Mesothelial cell of epicardium (in vitro differentiated cells): ENCODE measurements around the gene MRPL39. TPM values are rescaled to one million over a fixed set of nuclear protein-coding genes. Genes with fewer than 3 reads are reported as not detected.

Experiments used
- DNase-seq, 2 experiments: peaks; one replicate each; pipeline ENCODE4 v3.0.0; 2021; ENCODE audit warnings: low spot score in 2 of 2; ENCODE audit not compliant: unreplicated experiment in 2 of 2
- H3K27ac Mint-ChIP-seq: 2 replicates; pipeline ENCODE4 v1.8.0; 2021; ENCODE audit warnings: mixed read lengths
- H3K27me3 Mint-ChIP-seq: 2 replicates; pipeline ENCODE4 v1.8.0; 2021; ENCODE audit warnings: low read depth, mixed read lengths
- H3K36me3 Mint-ChIP-seq: 2 replicates; pipeline ENCODE4 v1.8.0; 2021; ENCODE audit warnings: mixed read lengths
- H3K4me1 Mint-ChIP-seq: 2 replicates; pipeline ENCODE4 v1.8.0; 2021; ENCODE audit warnings: mixed read lengths
- H3K4me3 Mint-ChIP-seq: 2 replicates; pipeline ENCODE4 v1.8.0; 2021; ENCODE audit warnings: mild to moderate bottlenecking, moderate library complexity, mixed read lengths
- H3K9me3 Mint-ChIP-seq: 2 replicates; pipeline ENCODE4 v1.8.0; 2021; ENCODE audit warnings: mixed read lengths
- CTCF ChIP-seq: fragments of 200-600 bp; sonication (generic); IDR thresholded peaks from one replicate; pipeline ENCODE4 v1.5.0; 2021; ENCODE audit warnings: antibody characterized with exemption; ENCODE audit not compliant: unreplicated experiment
- total RNA-seq: library from RNA; stranded (reverse); gene quantifications from 3 replicates; pipeline ENCODE4 v1.2.1, GENCODE V29; 2021

MRPL39 gene
- total RNA-seq, 1 donor from 2014 or later, result 26.4 TPM

GRCh38 chr21:25561668-25562641 is 45.3 kb downstream of the MRPL39 start:
- DNase-seq, result peak; percentile 31 to 58
- Mint-ChIP-seq H3K9me3 (no peaks in the 10 kb centered on the region), H3K27ac (peak overlapping the region; percentile 69), H3K4me1 (peaks cover 8% of the 10 kb centered on the region), H3K27me3 (peaks cover 8% of the 10 kb centered on the region), H3K36me3 (peaks cover 3% of the 10 kb centered on the region), H3K4me3 (peak overlapping the region; percentile 78)
- no peak for TF ChIP-seq CTCF

- Mint-ChIP-seq H3K4me3 (peak overlapping the region; percentile 78), H3K36me3 (no peaks in the 10 kb centered on the region), H3K27ac (no peak overlapping the region), H3K9me3 (no peaks in the 10 kb centered on the region), H3K4me1 (peaks cover 8% of the 10 kb centered on the region), H3K27me3 (peaks cover 8% of the 10 kb centered on the region)
- no peak for DNase-seq
- TF ChIP-seq CTCF, result no peak
Observed at GRCh38 chr21:25560891-25561290, 46.4 kb downstream of the MRPL39 start.

GRCh38 chr21:25560271-25560685 is 47.0 kb downstream of the MRPL39 start:
- H3K4me1 Mint-ChIP-seq, result peaks cover 8% of the 10 kb centered on the region
- no peak for TF ChIP-seq CTCF
- DNase-seq, result no peak
- no peaks in the 10 kb centered on the region for H3K9me3 Mint-ChIP-seq
- no peak overlapping the region for H3K4me3 Mint-ChIP-seq
- no peak overlapping the region for H3K27ac Mint-ChIP-seq
- H3K36me3 Mint-ChIP-seq, result no peaks in the 10 kb centered on the region
- H3K27me3 Mint-ChIP-seq, result peaks cover 8% of the 10 kb centered on the region

- peaks cover 8% of the 10 kb centered on the region for H3K4me1 Mint-ChIP-seq
- H3K27ac Mint-ChIP-seq, result no peak overlapping the region
- H3K36me3 Mint-ChIP-seq, result no peaks in the 10 kb centered on the region
- no peak for TF ChIP-seq CTCF
- H3K4me3 Mint-ChIP-seq, result no peak overlapping the region
- H3K27me3 Mint-ChIP-seq, result peaks cover 8% of the 10 kb centered on the region
- no peak for DNase-seq
- no peaks in the 10 kb centered on the region for H3K9me3 Mint-ChIP-seq
Observed at GRCh38 chr21:25559746-25560145, 47.5 kb downstream of the MRPL39 start.

GRCh38 chr21:25558123-25558522 is 49.2 kb downstream of the MRPL39 start:
- no peak overlapping the region for H3K27ac Mint-ChIP-seq
- H3K4me3 Mint-ChIP-seq, result no peak overlapping the region
- TF ChIP-seq CTCF, result no peak
- peaks cover 8% of the 10 kb centered on the region for H3K27me3 Mint-ChIP-seq
- no peak for DNase-seq
- peaks cover 8% of the 10 kb centered on the region for H3K4me1 Mint-ChIP-seq
- no peaks in the 10 kb centered on the region for H3K36me3 Mint-ChIP-seq
- no peaks in the 10 kb centered on the region for H3K9me3 Mint-ChIP-seq
